ENCODE data around the gene SMAD3.
"Not testable (repeated sequence)": the region's sequence is repeated elsewhere in the genome, so short reads cannot be mapped to it uniquely, and the experiment has no call there.

SMAD3 gene

DNA sequence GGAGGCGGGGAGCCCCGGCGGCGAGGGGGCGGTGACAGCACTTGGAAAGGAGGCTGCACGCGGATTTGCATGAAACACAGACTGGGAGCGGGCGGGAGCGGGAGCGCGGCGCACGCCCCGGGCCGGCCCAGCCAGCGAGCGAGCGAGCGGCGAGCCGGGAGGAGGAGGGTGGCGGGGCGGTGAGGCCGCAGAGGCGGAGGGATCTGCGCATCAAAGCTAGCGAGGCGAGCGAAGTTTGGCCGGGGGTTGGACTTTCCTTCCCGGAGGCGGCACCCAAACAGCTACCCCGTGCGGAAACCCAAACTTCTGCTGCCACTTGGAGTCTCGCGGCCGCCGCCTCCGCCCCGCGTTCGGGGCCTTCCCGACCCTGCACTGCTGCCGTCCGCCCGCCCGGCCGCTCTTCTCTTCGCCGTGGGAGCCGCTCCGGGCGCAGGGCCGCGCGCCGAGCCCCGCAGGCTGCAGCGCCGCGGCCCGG, at the start of gene SMAD3:
SMAD3 (plus strand) TSS at position 72 of the 475 bp plus-strand sequence. CDS start 553 bp downstream, outside the sequence.
- DNase-seq, result peak; percentile 98

- DNase-seq, result no peak
Observed at GRCh38 chr15:67017311-67017710, 48.1 kb upstream of the SMAD3 start.

- no peak for DNase-seq
Observed at GRCh38 chr15:67018026-67018425, 47.4 kb upstream of the SMAD3 start.

DNA sequence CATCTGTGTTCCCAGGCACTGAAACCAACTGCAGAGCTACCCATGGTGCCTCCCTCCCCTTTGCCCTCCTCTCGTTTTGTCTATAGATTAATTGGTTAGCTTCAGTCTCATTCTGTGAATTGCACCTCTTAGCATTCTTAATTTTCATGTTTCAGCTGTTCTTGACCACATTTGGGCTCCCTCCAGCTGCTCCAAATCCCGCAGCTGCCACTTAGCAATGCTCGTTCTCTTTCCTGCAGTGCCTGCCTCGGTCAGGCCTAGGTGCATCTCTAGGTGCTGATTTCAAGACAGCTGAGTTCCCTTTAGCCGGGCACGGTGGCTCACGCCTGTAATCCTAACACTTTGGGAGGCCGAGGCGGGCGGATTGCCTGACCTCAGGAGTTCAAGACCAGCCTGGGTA, 47.0 kb upstream of the SMAD3 start:
- DNase-seq, result no peak

DNA sequence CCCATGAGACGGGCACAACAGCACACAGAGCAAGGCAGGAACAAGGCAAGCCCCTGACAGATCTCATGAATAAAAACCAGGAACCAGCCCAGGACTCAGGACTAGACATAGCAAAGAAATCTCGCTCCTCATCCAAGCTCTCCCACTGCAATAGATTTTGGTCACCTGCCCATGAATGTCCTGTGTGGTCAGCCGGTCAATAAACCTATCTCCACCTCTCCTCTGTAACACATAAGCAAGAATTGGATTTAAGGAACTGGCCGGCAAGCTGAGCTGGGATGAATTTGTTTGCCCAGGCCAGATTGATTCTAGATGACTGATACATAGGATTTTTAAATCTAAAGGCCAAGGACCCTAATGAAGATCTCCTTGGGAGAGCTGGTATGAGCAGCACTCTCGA, 46.3 kb upstream of the SMAD3 start:
- DNase-seq, result no peak

GRCh38 chr15:67019884-67020520, 45.4 kb upstream of the SMAD3 start:
- DNase-seq, result no peak

- not testable (repeated sequence) for DNase-seq
Observed at GRCh38 chr15:67020668-67021067, 44.7 kb upstream of the SMAD3 start.

DNA sequence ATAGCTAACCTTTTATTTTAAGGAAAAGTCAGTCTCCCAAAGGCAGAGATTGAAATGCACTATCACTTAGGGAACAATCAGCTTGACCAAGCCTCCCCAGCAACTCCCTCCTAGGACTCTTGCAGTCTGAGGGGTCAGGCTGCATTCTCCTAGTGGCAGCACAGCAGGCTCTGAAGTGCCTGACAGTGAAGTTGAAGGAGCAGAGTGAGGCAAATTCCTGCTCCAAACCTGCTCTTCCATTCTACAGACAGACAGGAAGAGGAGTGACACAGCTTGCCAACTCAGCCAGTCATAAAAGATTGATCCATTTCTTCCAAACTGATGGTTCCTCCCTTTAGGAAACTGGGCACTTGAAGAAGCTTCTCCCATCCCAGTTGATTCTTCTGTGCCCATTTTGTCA, 43.9 kb upstream of the SMAD3 start:
- peak; percentile 82 for DNase-seq

DNA sequence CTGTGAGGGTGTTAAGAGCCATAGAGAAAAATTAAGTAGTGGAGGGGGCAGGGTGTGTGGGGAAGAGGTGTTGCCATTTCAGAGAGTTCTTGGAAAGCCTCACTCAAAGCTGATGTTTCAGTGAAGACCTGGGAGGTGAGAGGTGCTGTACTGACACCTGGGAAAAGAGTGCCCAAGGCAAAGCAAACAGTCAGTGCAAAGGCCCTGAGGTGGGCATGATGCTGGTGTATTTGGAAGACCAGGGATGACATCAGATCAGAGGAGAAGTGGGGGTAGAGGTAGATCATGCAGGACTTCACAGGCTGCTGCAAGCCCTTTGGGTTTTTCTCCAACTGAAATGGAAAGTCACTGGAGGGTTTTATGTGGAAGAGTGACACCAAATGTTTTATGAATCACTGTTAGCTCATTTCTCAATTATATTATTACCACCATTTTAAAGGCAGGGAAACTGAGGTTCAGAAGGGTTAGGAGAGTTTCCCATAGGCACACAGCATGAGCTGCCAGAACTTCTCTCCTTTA, 42.8 kb upstream of the SMAD3 start:
- no peak for DNase-seq

DNA sequence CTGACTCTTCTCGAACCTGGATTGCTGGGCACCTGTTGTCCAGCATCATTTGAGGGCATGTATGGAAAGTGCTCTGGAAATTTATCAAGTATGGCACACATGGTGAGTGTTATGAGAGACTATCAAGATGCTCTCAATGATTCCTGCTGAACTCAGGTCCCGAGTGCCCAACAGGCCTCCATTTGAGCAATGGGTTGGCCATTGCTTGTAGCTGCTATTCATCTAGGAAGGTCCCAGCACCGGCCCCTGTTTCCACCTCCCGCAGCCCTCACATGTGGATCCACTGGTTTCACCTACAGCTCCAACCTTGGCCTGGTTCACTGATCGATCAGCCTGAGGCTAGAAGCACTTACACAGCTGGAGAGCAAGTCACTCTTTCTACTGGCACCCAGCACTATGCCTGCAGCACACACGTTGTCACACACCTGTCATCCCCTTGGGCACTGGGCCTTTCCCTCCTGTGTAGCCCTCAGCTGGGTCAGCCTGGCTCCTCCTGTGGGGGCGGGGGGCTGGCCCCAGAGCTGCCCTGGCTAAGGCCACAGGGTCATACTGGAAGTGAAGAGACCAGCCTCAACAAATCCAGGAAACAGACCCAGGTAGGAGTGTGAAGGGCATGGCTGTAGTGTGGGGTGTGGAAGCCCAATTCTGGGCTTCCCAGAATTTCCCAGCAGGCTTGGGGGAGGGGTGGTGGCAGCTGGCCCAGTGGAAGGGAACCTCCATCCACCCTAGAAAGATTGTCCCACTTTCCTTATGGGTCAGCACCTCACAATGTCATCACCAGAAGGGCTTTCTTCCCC, 41.7 kb upstream of the SMAD3 start:
- DNase-seq, result peak; percentile 73

DNA sequence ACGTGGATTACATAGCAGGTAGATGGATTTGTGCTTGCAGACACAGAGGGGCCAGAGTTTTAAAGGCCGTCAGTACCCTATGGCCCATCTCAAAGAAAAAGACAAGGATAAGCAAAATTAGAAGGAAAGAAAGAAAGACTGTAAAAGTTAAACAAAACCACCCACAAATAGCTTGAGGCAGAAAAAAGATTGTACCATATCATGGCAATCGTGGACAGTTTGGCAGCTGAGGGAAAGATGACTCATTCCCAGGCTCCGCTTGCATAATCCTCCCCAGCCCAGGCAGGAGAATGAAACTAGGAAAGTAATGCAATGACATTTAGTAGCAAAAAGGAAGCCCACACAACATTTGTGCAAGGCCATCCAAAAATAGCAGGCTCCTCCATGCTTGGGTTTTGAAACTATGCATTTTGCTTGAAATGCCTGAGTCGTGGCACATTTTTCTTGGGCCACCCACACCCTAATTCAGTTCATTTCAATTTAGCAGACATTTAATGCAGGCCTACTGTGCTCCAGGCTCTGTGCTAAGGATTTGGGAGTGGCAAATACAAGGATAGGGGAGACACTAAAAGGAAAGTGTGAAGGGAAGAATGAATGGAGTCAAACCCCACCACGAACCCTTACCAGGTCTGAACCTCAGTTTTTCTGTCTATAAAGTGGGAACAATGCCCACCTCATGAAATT, 40.9 kb upstream of the SMAD3 start:
- peak; percentile 79 for DNase-seq

DNA sequence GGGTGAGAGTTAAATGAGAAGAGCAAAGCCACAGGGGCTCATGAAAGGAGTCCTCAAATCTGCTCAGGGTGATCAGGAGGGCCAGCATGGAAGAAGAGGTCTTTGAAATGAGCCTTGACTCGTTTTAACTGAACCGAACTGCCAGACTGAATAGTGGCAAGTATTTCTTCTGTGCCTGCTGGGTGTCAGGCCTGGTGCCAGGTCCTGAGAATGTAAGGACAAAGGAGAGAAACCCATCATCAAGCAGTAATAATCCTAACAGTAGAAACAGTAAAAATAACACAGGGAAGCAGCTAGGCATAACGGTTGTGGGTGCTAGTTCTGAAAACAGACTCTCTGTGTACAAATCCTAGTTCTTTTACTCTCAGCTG, 40.4 kb upstream of the SMAD3 start:
- no peak for DNase-seq

DNA sequence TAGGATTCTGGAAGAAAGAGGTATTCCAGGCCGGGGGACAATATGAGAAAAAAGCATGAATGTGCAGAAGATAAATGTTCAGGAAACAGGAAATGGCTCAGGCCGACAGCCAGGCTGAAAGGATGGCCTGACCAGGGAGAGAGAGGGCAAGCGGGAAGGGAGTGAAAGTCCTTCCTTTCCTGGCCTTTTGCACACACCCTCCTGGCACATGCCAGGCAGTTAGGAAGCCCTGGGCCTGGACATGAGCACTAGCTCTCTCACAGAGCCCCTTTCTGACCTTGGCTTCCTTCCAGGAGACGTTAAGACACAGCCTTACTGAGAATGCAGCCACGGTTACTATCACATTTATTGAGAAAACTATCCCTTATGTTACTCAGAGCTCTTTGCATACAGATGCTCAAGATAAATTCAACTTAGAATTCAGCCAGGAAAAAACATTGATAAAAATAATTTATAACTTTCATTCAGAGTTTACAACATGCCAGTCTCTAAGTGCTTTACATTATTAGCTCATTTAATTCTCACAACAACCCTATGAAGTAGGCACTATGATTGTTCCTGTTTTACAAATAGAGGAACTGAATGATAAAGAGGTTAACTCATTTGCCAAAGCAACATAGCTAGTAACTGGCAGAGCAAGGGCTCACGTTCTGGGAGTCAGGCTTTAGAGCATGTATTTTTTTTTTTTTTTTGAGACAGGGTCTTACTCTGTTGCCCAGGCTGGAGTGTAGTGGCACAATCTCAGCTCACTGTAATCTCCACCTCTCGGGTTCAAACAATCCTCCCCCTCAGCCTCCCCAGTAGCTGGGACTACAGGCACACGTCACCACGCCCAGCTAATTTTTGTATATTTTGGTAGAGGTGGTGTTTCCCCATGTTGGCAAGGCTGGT, 39.4 kb upstream of the SMAD3 start:
- no peak for DNase-seq

- DNase-seq, result no peak
Observed at GRCh38 chr15:67026610-67026967, 38.8 kb upstream of the SMAD3 start.

- not testable (repeated sequence) for DNase-seq
Observed at GRCh38 chr15:67028440-67028839, 37.0 kb upstream of the SMAD3 start.

DNA sequence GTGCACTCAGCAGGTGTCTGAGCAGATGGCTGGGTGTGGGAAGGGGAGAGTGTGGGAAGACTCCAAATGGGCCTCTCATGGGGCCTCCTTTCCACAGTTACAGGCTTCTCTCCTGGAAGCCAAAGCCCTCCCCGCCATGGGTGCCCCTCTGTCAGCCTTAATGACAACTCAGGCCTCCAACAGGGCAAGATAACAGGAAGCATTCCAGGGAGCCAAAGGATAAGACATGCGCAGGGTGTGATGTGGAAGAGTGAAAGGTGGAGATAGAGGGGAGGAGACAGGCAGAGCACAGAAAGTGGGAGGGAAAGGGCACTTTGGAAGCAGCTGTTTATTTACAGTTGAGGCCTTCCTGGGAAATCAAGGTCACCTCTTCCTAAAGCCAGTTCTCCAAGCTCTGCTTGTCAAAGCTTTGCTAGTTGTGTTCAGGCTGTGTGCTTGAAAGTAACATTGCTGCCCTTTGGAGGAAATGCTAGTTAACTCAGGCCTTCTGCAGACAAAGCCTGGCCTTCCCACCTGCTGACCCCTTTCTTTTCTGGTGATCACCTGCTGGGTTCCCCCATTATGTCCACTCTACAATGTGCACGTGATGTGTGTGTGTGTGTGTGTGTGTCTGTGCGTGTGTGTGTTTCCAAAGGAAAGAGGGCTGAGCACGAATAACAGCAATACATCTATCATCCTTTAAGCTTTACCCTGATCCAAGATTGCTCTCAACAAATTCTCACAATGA, 35.2 kb upstream of the SMAD3 start:
- peak; percentile 62 for DNase-seq

GRCh38 chr15:67031331-67031730, 34.1 kb upstream of the SMAD3 start:
- DNase-seq, result no peak

DNA sequence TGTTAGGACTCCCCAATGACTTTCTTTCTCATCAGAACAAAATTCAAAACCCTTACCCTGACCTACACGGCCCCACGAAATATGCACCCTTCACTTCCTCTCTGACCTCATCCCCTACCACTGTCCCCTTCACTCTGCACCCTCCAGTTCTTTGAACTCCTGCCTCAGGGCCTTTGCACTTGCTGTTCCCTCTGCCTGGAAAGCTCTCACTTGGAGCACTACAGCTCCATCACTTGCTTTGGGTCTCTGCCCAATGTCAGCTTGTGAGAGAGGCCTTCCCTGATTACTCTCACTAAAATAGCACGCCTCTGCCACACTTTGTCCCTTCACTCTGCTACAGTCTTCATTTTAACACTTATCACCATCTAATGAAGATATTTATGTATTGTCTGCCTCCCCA, 32.8 kb upstream of the SMAD3 start:
- DNase-seq, result no peak

- DNase-seq, result no peak
Observed at GRCh38 chr15:67033012-67033411, 32.4 kb upstream of the SMAD3 start.

GRCh38 chr15:67033571-67034044, 31.8 kb upstream of the SMAD3 start:
- peak; percentile 69 for DNase-seq

- DNase-seq, result no peak
Observed at GRCh38 chr15:67035886-67036285, 29.5 kb upstream of the SMAD3 start.
